ENCODE results near the gene CACNG4.

DNA sequence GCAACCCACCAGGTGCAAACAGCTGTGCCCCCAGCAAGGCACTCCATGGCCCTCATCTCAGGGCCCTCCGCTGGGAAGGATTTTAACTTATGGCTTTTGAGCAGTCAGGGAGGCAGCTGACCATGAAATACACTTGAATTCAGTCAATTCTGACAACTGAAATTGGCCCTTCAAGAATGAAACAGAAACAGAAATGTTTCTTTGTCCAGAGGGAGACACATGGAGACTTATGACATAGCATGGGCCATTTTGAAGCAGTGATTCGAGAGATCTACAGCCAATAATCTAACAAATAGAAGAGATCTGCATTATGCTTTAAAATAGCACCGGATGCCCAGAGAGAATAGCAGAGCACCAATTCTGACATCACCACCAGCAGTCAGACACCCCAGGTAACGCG is 87.3 kb downstream of the CACNG4 start:
- TF ChIP-seq POLR2A (IDR thresholded peaks at IDR 0.05) (no peak), CTCF (IDR thresholded peaks at IDR 0.05) (no peak)
